ENCODE data around the gene ZNF521.

DNA sequence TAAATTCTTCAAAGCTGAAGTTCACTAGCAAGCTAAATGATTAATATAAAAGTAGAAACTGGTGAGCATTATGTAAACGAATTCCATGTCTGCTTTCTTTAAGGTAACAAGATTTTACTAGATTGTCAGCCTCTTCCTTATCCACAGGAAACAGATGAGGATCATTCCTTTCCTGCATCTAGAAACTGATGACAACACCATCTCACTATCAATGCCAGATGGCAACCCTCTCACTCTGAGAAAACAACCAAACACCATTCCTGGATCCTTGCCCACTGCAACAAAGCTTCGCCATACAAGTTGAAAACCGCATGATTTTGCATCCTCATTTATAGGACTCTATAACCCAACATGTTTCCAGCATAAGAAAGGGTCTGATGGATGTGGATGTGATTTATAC lies 122.9 kb downstream of the ZNF521 start:
- TF ChIP-seq, protein P1, sequence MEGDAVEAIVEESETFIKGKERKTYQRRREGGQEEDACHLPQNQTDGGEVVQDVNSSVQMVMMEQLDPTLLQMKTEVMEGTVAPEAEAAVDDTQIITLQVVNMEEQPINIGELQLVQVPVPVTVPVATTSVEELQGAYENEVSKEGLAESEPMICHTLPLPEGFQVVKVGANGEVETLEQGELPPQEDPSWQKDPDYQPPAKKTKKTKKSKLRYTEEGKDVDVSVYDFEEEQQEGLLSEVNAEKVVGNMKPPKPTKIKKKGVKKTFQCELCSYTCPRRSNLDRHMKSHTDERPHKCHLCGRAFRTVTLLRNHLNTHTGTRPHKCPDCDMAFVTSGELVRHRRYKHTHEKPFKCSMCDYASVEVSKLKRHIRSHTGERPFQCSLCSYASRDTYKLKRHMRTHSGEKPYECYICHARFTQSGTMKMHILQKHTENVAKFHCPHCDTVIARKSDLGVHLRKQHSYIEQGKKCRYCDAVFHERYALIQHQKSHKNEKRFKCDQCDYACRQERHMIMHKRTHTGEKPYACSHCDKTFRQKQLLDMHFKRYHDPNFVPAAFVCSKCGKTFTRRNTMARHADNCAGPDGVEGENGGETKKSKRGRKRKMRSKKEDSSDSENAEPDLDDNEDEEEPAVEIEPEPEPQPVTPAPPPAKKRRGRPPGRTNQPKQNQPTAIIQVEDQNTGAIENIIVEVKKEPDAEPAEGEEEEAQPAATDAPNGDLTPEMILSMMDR (IDR thresholded peaks at IDR 0.05), result no peak
- TF ChIP-seq POLR2A (IDR thresholded peaks at IDR 0.05), result no peak
